Muscle of leg (tissue), 9 donors: ENCODE results near the gene CCDC90B. TPM values are rescaled to one million over a fixed set of nuclear protein-coding genes. Genes with fewer than 3 reads are reported as not detected.

Experiments used
- polyA plus RNA-seq, 8 donors: library from polyadenylated mRNA; unstranded; fragments of 120-200 nt; gene quantifications; one replicate each; pipeline versions ENCODE4 v1.2.1 to v1.2.3, GENCODE V29; 2013; ENCODE audit warnings: inconsistent platforms in 1 of 8, low replicate concordance in 1 of 8; ENCODE audit not compliant: insufficient read length in 8 of 8, insufficient read depth in 1 of 8
- total RNA-seq: library from RNA; stranded (reverse); fragments of 120-200 nt; gene quantifications from one replicate; pipeline ENCODE4 v1.2.4, GENCODE V29; 2013

The CCDC90B gene
- total and polyA plus RNA-seq, 9 donors = 62.2 to 102 (median 80.2) TPM

Other genes with a start within 250 kb of the CCDC90B start
- gene RAB30, start 214.5 kb downstream of the CCDC90B start, total RNA-seq = 15.0 TPM
- 10 to 100 TPM in 5 of 8 donors, 1 to 10 TPM in 3; 7.3 to 13.4 (median 11.0) TPM for gene RAB30, start 214.5 kb downstream of the CCDC90B start, polyA plus RNA-seq
- gene PCF11, start 129.2 kb downstream of the CCDC90B start, total RNA-seq = 43.8 TPM
- 10 to 100 TPM; 35.2 to 46.1 (median 40.0) TPM for gene PCF11, start 129.2 kb downstream of the CCDC90B start, polyA plus RNA-seq
- gene ANKRD42, start 92.7 kb downstream of the CCDC90B start, total RNA-seq = 2.7 TPM
- 1 to 10 TPM; 2.8 to 5.6 (median 3.9) TPM for gene ANKRD42, start 92.7 kb downstream of the CCDC90B start, polyA plus RNA-seq